Measurements from ENCODE around the gene MATN4.

MATN4 gene

GRCh38 chr20:45313943-45314342 lies 5.8 kb upstream of the MATN4 start:
- DNase-seq (ENCODE audit: low spot score), result no peak

GRCh38 chr20:45313065-45313695 lies 5.1 kb upstream of the MATN4 start:
- DNase-seq (ENCODE audit: low spot score), result no peak

- DNase-seq (ENCODE audit: low spot score), result no peak
Measured at GRCh38 chr20:45312241-45312640, 4.1 kb upstream of the MATN4 start.

- DNase-seq (ENCODE audit: low spot score), result peak; percentile 78
Measured at GRCh38 chr20:45311589-45312211, 3.6 kb upstream of the MATN4 start.

- DNase-seq (ENCODE audit: low spot score), result no peak
Measured at GRCh38 chr20:45309075-45309474, 976 bp upstream of the MATN4 start.

- no peak for DNase-seq (ENCODE audit: low spot score)
Measured at GRCh38 chr20:45307076-45307640, 941 bp downstream of the MATN4 start.

GRCh38 chr20:45306431-45306982 lies 1.6 kb downstream of the MATN4 start, which contains the start of gene RBPJL:
TSS of gene RBPJL (plus strand) at chr20:45306840. CDS start at chr20:45306923, 83 bp downstream.
- DNase-seq (ENCODE audit: low spot score), result no peak

GRCh38 chr20:45305262-45305661 lies 2.8 kb downstream of the MATN4 start:
- DNase-seq (ENCODE audit: low spot score), result no peak

GRCh38 chr20:45304464-45304999 lies 3.6 kb downstream of the MATN4 start:
- no peak for DNase-seq (ENCODE audit: low spot score)

- no peak for DNase-seq (ENCODE audit: low spot score)
Measured at GRCh38 chr20:45303586-45304463, 4.3 kb downstream of the MATN4 start.

- DNase-seq (ENCODE audit: low spot score), result no peak
Measured at GRCh38 chr20:45301824-45302271, 6.3 kb downstream of the MATN4 start.

- DNase-seq (ENCODE audit: low spot score), result no peak
Measured at GRCh38 chr20:45300961-45301360, 7.1 kb downstream of the MATN4 start.

GRCh38 chr20:45299786-45300185 lies 8.3 kb downstream of the MATN4 start:
- no peak for DNase-seq (ENCODE audit: low spot score)

GRCh38 chr20:45297786-45298497 lies 10.2 kb downstream of the MATN4 start:
- DNase-seq (ENCODE audit: low spot score), result no peak

- DNase-seq (ENCODE audit: low spot score), result no peak
Measured at GRCh38 chr20:45294659-45295058, 13.4 kb downstream of the MATN4 start.

GRCh38 chr20:45294003-45294368 lies 14.1 kb downstream of the MATN4 start:
- no peak for DNase-seq (ENCODE audit: low spot score)

GRCh38 chr20:45293041-45294002 lies 14.8 kb downstream of the MATN4 start:
- DNase-seq (ENCODE audit: low spot score), result peak; percentile 74

- no peak for DNase-seq (ENCODE audit: low spot score)
Measured at GRCh38 chr20:45292343-45292742, 15.8 kb downstream of the MATN4 start.

GRCh38 chr20:45291526-45291925 lies 16.6 kb downstream of the MATN4 start:
- no peak for DNase-seq (ENCODE audit: low spot score)
